ENCODE data around the gene RBMY1A1.
"Not testable (repeated sequence)": the region's sequence is repeated elsewhere in the genome, so short reads cannot be mapped to it uniquely, and the experiment has no call there.

RBMY1A1 gene

GRCh38 chrY:21534579-21534978 lies at the start of gene RBMY1A1:
RBMY1A1 (plus strand) TSS chrY:21534879; CDS start chrY:21536892, 2,013 bp downstream.
- not testable (repeated sequence) for DNase-seq

GRCh38 chrY:21511038-21511437 lies 23.6 kb upstream of the RBMY1A1 start, which contains the start of gene RBMY1B:
RBMY1B (plus strand) TSS chrY:21511338; CDS start chrY:21513351, 2,013 bp downstream.
- DNase-seq, result not testable (repeated sequence)

- not testable (repeated sequence) for DNase-seq
These were observed 24.8 kb downstream of the RBMY1A1 start for GRCh38 chrY:21559316-21559984.

- DNase-seq, result no peak
These were observed 50.8 kb downstream of the RBMY1A1 start for GRCh38 chrY:21585449-21585848.

- DNase-seq, result not testable (repeated sequence)
These were observed 51.8 kb downstream of the RBMY1A1 start for GRCh38 chrY:21586454-21586853.

GRCh38 chrY:21592059-21592458 lies 57.4 kb downstream of the RBMY1A1 start:
- DNase-seq, result no peak

GRCh38 chrY:21596287-21596686 lies 61.6 kb downstream of the RBMY1A1 start:
- not testable (repeated sequence) for DNase-seq

All from activated T-cell treated with anti-CD3 and anti-CD28 coated beads, Interleukin-2, amount 50 U/mL, for 48 hours (primary cell).